CD14-positive monocyte (primary cell): ENCODE data around the gene CIPC. TPM values are rescaled to one million over a fixed set of nuclear protein-coding genes. Genes with fewer than 3 reads are reported as not detected.
A peak's percentile ranks its signal among the peaks of the same experiment; 100 is the strongest.

Experiments
- DNase-seq, 3 donors: peaks; one replicate each; pipeline ENCODE4 v3.0.0-alpha.2; 2011 to 2022
- H2AFZ ChIP-seq: 2 replicates; pipeline ENCODE4 v1.6.0; 2012; ENCODE audit warnings: mild to moderate bottlenecking, low read depth, low read length, inconsistent platforms; ENCODE audit not compliant: insufficient read depth, poor library complexity, severe bottlenecking
- H3K27ac ChIP-seq, 2 donors: 1 replicate in 1 of 2; 2 replicates in 1 of 2; pipeline ENCODE4 v1.5.1; 2012 to 2013; ENCODE audit warnings: low read length in 2 of 2, control low read depth in 1 of 2, inconsistent platforms in 1 of 2, low read depth in 1 of 2, mild to moderate bottlenecking in 1 of 2
- H3K27me3 ChIP-seq, 2 donors: one replicate each; pipeline versions ENCODE4 v1.6.0 to v1.6.1; 2011 to 2013; ENCODE audit warnings: low read length in 2 of 2; ENCODE audit not compliant: control insufficient read depth in 2 of 2, insufficient read depth in 2 of 2
- H3K36me3 ChIP-seq, 2 donors: replicated peaks in 1 of 2; 1 replicate in 1 of 2; 2 replicates in 1 of 2; pipeline versions ENCODE4 v1.5.1 to v1.6.1; 2012 to 2013; ENCODE audit warnings: low read length in 2 of 2, control low read depth in 1 of 2, inconsistent platforms in 1 of 2, mild to moderate bottlenecking in 1 of 2; ENCODE audit not compliant: insufficient read depth in 2 of 2, control insufficient read depth in 1 of 2
- H3K4me1 ChIP-seq, 2 donors: 1 replicate in 1 of 2; 2 replicates in 1 of 2; pipeline versions ENCODE4 v1.5.1 to v1.6.1; 2012 to 2013; ENCODE audit warnings: low read length in 2 of 2, control low read depth in 1 of 2, inconsistent platforms in 1 of 2, mild to moderate bottlenecking in 1 of 2, moderate library complexity in 1 of 2; ENCODE audit not compliant: insufficient read depth in 2 of 2, control insufficient read depth in 1 of 2
- H3K4me2 ChIP-seq: replicated peaks from 2 replicates; pipeline ENCODE3; 2012; ENCODE audit warnings: low read length, moderate library complexity, mild to moderate bottlenecking; ENCODE audit not compliant: poor library complexity, severe bottlenecking; ENCODE audit errors: extremely low read depth
- H3K4me3 ChIP-seq, 3 experiments: fragments of 200-600 bp in 1 of 3; sonication (generic) in 1 of 3; replicated peaks in 1 of 3; 1 replicate in 2 of 3; 2 replicates in 1 of 3; pipeline ENCODE4 v1.5.1; 2011 to 2013; ENCODE audit warnings: low read length in 3 of 3, mild to moderate bottlenecking in 3 of 3, control low read depth in 2 of 3, low read depth in 2 of 3, inconsistent platforms in 1 of 3, moderate library complexity in 1 of 3
- H3K79me2 ChIP-seq: 2 replicates; pipeline ENCODE4 v1.6.0; 2012; ENCODE audit warnings: mild to moderate bottlenecking, control low read depth, inconsistent platforms, low read length, moderate library complexity; ENCODE audit not compliant: insufficient read depth
- H3K9ac ChIP-seq: 2 replicates; pipeline ENCODE4 v1.6.0; 2017; ENCODE audit warnings: low read length, mild to moderate bottlenecking; ENCODE audit not compliant: insufficient read depth, poor library complexity, severe bottlenecking
- H3K9me3 ChIP-seq, 2 donors: replicated peaks in 1 of 2; 1 replicate in 1 of 2; 2 replicates in 1 of 2; pipeline versions ENCODE4 v1.5.1 to v1.6.1; 2012 to 2013; ENCODE audit warnings: low read length in 2 of 2, control low read depth in 1 of 2; ENCODE audit not compliant: control insufficient read depth in 1 of 2, insufficient read depth in 1 of 2
- H4K20me1 ChIP-seq: 2 replicates; pipeline ENCODE4 v1.6.0; 2012; ENCODE audit warnings: mild to moderate bottlenecking, low read length, control low read depth, moderate library complexity; ENCODE audit not compliant: insufficient read depth
- H3K27ac Mint-ChIP-seq, 7 donors: one replicate each; pipeline ENCODE4 v1.8.0; 2020; ENCODE audit warnings: mild to moderate bottlenecking in 7 of 7, mixed read lengths in 7 of 7, moderate library complexity in 6 of 7, inconsistent platforms in 2 of 7
- H3K27me3 Mint-ChIP-seq, 3 donors: one replicate each; pipeline ENCODE4 v1.8.0; 2021 to 2022; ENCODE audit warnings: low read depth in 3 of 3, mild to moderate bottlenecking in 3 of 3, mixed read lengths in 3 of 3, moderate library complexity in 3 of 3, inconsistent platforms in 1 of 3
- H3K36me3 Mint-ChIP-seq, 2 donors: one replicate each; pipeline ENCODE4 v1.8.0; 2020; ENCODE audit warnings: mixed read lengths in 2 of 2, inconsistent platforms in 1 of 2, mild to moderate bottlenecking in 1 of 2
- H3K4me1 Mint-ChIP-seq: one replicate; pipeline ENCODE4 v1.8.0; 2020; ENCODE audit warnings: mild to moderate bottlenecking, mixed read lengths
- H3K4me3 Mint-ChIP-seq, 2 donors: one replicate each; pipeline ENCODE4 v1.8.0; 2020; ENCODE audit warnings: mild to moderate bottlenecking in 2 of 2, mixed read lengths in 2 of 2, moderate library complexity in 1 of 2
- H3K9me3 Mint-ChIP-seq, 7 donors: one replicate each; pipeline ENCODE4 v1.8.0; 2020 to 2022; ENCODE audit warnings: mixed read lengths in 7 of 7, mild to moderate bottlenecking in 6 of 7, moderate library complexity in 6 of 7, inconsistent platforms in 2 of 7
- CTCF ChIP-seq: fragments of 200-600 bp; IDR thresholded peaks from one replicate; pipeline ENCODE4 v1.8.0; 2022; ENCODE audit warnings: antibody characterized with exemption, mild to moderate bottlenecking
- WGBS: methylation state at CpG from one replicate; pipeline ENCODE4 v1.1.5; 2013; ENCODE audit warnings: missing lambda C conversion rate; ENCODE audit not compliant: insufficient coverage; 5-methylcytosine and 5-hydroxymethylcytosine counted together
- intact Hi-C, 2 donors: fragments of 100-400 bp; cut with micrococcal nuclease; formaldehyde crosslinking; loops; one replicate each; pipeline versions ENCODE4 v1.15.0 to v1.15.1; 2023
- polyA plus RNA-seq, 3 donors: library from polyadenylated mRNA; depleted of rRNA in 1 of 3; unstranded in 2 of 3; stranded (reverse) in 1 of 3; fragments of 300-500 nt in 2 of 3; fragments of >200 nt in 1 of 3; fragmentation: Illumina TruSeq in 2 of 3; gene quantifications; 1 replicate in 2 of 3; 2 replicates in 1 of 3; pipeline ENCODE4 v1.2.3, GENCODE V29; 2012 to 2021

Gene CIPC
- polyA plus RNA-seq, 3 donors: 4.4 to 11.2 (median 7.0) TPM

- Histone ChIP-seq H3K27ac (peak overlapping the region; percentile 77 to 84), H3K4me1 (peaks cover 33 to 39% of the 10 kb centered on the region in 2 donors), H3K79me2 (no peaks in the 10 kb centered on the region), H2AFZ (no peak overlapping the region), H4K20me1 (no peaks in the 10 kb centered on the region), H3K4me2 (no peak overlapping the region), H3K27me3 (peaks cover 8 to 16% of the 10 kb centered on the region in 2 donors), H3K9me3 (no peaks in the 10 kb centered on the region), H3K36me3 (peaks cover 2 to 22% of the 10 kb centered on the region in 2 donors), H3K9ac (no peak overlapping the region), H3K4me3 (no peak overlapping the region)
- TF ChIP-seq CTCF: no peak
- Mint-ChIP-seq H3K27ac (no peak overlapping the region), H3K4me3 (no peak overlapping the region), H3K27me3 (peaks cover 10 to 20% (median 19%) of the 10 kb centered on the region in 3 donors), H3K9me3 (peaks cover 0 to 5% (median 0%) of the 10 kb centered on the region in 7 donors), H3K36me3 (peaks cover 19 to 21% of the 10 kb centered on the region in 2 donors), H3K4me1 (peaks cover 32% of the 10 kb centered on the region)
- DNase-seq: no peak
- intact Hi-C loops: no loop called here
- 96% methylated on average over 4 of the region's 7 CpGs for WGBS
Observed at GRCh38 chr14:77119851-77120250, 21.8 kb downstream of the CIPC start.

GRCh38 chr14:77120771-77121743, 23.0 kb downstream of the CIPC start:
- Histone ChIP-seq H3K4me1 (peaks cover 40 to 45% of the 10 kb centered on the region in 2 donors), H3K79me2 (no peaks in the 10 kb centered on the region), H3K9ac (peak overlapping the region; percentile 49), H3K27ac (peak overlapping the region; percentile 77 to 84), H3K4me2 (peak overlapping the region; percentile 55), H3K9me3 (peaks cover 0 to 8% of the 10 kb centered on the region in 2 donors), H3K27me3 (peaks cover 17 to 27% of the 10 kb centered on the region in 2 donors), H3K36me3 (peaks cover 0 to 16% of the 10 kb centered on the region in 2 donors), H4K20me1 (no peaks in the 10 kb centered on the region), H3K4me3 (peak overlapping the region in 1 of 3 experiments; percentile 48), H2AFZ (peak overlapping the region; percentile 35)
- H3K9me3 Mint-ChIP-seq: peaks cover 0 to 5% (median 0%) of the 10 kb centered on the region in 7 donors
- TF ChIP-seq CTCF: no peak
- peak overlapping the region; percentile 27 to 44 for H3K4me3 Mint-ChIP-seq
- peak overlapping the region in 6 of 7 donors; percentile 67 to 89 (median 85) for H3K27ac Mint-ChIP-seq
- H3K27me3 Mint-ChIP-seq: peaks cover 20 to 30% (median 30%) of the 10 kb centered on the region in 3 donors
- WGBS: 33% methylated on average over 5 of the region's 9 CpGs
- peaks cover 38% of the 10 kb centered on the region for H3K4me1 Mint-ChIP-seq
- peaks cover 7 to 17% of the 10 kb centered on the region in 2 donors for H3K36me3 Mint-ChIP-seq
- intact Hi-C loops: no loop called here
- peak; percentile 60 to 66 (median 64) for DNase-seq
